Epithelial cell of esophagus (primary cell): ENCODE measurements around the gene NAPSA.

ENCODE experiments used
- DNase-seq: peaks from one replicate; pipeline ENCODE4 v3.0.0; 2010; ENCODE audit warnings: low read depth
- H3K4me3 ChIP-seq: 2 replicates; pipeline ENCODE4 v1.5.1; 2011; ENCODE audit warnings: mild to moderate bottlenecking, low read length, control low read depth
- TF ChIP-seq, protein P1 (sequence below): IDR thresholded peaks from 2 replicates; pipeline ENCODE4 v1.5.1; 2011; ENCODE audit warnings: low read depth, mild to moderate bottlenecking, low read length, control low read depth, inconsistent platforms; ENCODE audit not compliant: insufficient read depth; ENCODE audit errors: missing control alignments

NAPSA gene

DNA sequence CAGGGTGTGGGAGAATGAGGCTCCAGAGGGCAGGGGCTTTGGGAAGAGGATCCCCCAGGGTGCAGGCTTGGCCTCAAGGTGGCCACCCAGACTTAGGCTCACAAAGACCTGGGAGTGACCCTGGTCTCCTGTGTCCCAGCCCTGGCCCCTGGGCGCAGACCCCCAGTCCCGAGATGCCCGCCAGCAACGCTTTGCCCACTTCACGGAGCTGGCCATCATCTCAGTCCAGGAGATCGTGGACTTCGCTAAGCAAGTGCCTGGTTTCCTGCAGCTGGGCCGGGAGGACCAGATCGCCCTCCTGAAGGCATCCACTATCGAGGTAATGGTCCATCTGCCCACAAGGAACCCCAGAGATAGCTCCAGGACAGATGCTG is 13.4 kb upstream of the NAPSA start:
- TF ChIP-seq, protein P1, sequence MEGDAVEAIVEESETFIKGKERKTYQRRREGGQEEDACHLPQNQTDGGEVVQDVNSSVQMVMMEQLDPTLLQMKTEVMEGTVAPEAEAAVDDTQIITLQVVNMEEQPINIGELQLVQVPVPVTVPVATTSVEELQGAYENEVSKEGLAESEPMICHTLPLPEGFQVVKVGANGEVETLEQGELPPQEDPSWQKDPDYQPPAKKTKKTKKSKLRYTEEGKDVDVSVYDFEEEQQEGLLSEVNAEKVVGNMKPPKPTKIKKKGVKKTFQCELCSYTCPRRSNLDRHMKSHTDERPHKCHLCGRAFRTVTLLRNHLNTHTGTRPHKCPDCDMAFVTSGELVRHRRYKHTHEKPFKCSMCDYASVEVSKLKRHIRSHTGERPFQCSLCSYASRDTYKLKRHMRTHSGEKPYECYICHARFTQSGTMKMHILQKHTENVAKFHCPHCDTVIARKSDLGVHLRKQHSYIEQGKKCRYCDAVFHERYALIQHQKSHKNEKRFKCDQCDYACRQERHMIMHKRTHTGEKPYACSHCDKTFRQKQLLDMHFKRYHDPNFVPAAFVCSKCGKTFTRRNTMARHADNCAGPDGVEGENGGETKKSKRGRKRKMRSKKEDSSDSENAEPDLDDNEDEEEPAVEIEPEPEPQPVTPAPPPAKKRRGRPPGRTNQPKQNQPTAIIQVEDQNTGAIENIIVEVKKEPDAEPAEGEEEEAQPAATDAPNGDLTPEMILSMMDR = no peak
- H3K4me3 ChIP-seq = no peak overlapping the region
- no peak for DNase-seq

DNA sequence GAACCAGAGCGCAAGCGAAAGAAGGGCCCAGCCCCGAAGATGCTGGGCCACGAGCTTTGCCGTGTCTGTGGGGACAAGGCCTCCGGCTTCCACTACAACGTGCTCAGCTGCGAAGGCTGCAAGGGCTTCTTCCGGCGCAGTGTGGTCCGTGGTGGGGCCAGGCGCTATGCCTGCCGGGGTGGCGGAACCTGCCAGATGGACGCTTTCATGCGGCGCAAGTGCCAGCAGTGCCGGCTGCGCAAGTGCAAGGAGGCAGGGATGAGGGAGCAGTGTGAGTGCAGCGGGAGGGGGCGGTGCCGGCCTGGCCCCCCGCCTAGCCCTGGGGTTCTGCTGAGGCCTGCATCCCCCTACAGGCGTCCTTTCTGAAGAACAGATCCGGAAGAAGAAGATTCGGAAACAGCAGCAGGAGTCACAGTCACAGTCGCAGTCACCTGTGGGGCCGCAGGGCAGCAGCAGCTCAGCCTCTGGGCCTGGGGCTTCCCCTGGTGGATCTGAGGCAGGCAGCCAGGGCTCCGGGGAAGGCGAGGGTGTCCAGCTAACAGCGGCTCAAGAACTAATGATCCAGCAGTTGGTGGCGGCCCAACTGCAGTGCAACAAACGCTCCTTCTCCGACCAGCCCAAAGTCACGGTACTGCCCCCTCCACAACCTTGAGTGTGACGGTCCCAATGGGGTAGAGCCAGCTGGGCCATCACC is 12.9 kb upstream of the NAPSA start:
- TF ChIP-seq, protein P1 = no peak
- no peak overlapping the region for H3K4me3 ChIP-seq
- no peak for DNase-seq

DNA sequence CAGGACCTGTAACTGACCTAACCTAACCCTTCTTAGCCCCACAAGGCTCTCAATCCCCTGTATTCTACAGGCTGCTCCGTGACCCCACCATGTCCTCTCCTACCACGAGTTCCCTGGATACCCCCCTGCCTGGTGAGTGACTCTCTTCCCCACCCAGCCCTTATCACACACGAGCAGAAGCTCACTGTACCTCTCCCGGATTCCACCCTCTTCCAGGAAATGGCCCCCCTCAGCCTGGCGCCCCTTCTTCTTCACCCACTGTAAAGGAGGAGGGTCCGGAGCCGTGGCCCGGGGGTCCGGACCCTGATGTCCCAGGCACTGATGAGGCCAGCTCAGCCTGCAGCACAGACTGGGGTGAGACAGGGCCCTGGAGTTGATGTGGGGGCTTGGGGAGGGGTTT is 12.1 kb upstream of the NAPSA start:
- DNase-seq = no peak
- H3K4me3 ChIP-seq = no peak overlapping the region
- TF ChIP-seq, protein P1 = no peak

DNA sequence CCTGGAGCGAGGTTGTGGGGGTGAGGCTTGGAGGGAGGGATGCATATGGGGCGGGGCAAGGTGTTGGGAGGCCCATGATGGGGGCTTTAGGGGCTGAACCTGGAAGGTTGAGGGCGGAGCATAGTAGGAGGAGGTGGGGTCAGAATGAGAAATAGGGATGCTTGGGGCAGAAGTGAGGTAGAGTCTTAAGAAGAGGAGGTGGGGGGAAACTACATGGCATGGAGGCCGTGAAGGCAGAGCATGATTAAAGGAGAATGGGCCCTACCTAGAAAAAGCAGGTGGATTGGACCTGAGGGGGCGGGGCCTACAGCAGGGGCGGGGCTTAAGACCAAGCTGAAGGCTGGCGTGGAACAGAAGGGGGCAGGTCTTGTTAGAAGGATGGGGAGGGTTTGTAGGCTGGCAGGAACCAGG is 11.6 kb upstream of the NAPSA start:
- peak; percentile 37 for DNase-seq
- H3K4me3 ChIP-seq = peak overlapping the region; percentile 15
- TF ChIP-seq, protein P1 = no peak

DNA sequence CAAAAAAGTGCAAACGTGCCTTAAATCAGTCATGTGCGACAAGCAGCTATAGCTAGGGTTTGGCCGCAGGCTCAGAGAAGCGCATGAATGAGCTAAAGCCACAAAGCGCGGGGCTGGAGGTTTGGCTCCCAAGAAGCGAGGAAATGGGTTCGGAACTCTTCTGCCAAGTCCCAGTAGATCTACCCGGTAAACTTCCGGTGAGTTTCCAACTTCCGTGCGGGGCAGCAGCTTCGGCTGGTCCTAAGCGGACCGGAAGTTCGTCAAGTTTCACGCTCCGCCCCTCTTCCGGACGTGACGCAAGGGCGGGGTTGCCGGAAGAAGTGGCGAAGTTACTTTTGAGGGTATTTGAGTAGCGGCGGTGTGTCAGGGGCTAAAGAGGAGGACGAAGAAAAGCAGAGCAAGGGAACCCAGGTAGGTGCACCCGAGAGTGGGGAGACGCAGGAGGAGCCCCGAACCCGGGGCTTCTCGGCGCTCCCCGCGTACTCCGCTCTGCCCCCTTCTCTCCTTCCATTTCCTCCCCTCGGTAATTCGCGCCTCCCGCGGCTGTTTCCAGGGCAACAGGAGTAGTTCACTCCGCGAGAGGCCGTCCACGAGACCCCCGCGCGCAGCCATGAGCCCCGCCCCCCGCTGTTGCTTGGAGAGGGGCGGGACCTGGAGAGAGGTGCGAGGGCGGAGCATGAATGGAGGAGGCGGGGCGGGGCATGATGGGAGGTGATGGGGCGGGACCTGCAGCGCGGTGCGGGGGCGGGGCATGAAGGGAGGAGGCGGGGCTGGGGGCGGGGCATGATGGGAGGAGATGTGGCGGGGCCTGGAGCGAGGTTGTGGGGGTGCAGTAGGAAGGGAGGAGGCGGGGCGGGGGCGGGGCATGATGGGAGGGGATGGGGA is 11.0 kb upstream of the NAPSA start, which contains the start of gene NR1H2:
Gene NR1H2 (plus strand): TSS at position 292 of the 885 bp plus-strand sequence. CDS start 1,149 bp downstream, outside the sequence.
- TF ChIP-seq, protein P1 = no peak
- H3K4me3 ChIP-seq = peak within 1 kb of the TSS; percentile 95
- peak; percentile 98 for DNase-seq

DNA sequence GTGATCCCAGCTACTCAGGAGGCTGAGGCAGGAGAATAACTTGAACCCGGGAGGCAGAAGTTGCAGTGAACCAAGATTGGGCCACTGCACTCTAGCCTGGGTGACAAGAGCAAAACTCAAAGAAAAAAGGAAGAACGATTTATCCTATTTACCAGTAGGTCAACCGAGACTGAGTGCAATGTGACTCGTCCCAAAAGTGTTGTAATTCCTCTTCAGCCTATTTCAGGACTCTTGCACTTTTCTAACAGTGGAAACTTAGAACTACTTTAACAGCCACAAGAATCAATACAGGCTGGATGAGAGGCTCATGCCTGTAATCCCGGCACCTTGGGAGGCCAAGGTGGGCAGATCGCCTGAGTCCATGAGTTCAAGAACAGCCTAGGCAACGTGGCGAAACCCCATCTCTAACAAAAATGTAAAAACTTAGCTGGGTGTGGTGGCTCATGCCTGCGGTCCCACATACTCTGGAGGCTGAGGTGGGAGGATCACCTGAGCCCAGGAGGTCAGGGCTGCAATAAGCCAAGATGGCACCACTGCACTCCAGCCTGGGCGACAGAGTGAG is 6.6 kb upstream of the NAPSA start:
- peak; percentile 26 for DNase-seq
- H3K4me3 ChIP-seq = no peak overlapping the region
- TF ChIP-seq, protein P1 = no peak
